Melanocyte of skin (primary cell): ENCODE measurements around the gene GRHPR. TPM values are rescaled to one million over a fixed set of nuclear protein-coding genes. Genes with fewer than 3 reads are reported as not detected.

ENCODE experiments used
- total RNA-seq, 2 donors: library from RNA; depleted of rRNA; stranded (reverse); fragments of >200 nt; gene quantifications; 2 replicates each; pipeline ENCODE4 v1.2.3, GENCODE V29; 2012

GRHPR gene
- total RNA-seq, result 100 to 1,000 TPM; 169 to 194 TPM

DNA sequence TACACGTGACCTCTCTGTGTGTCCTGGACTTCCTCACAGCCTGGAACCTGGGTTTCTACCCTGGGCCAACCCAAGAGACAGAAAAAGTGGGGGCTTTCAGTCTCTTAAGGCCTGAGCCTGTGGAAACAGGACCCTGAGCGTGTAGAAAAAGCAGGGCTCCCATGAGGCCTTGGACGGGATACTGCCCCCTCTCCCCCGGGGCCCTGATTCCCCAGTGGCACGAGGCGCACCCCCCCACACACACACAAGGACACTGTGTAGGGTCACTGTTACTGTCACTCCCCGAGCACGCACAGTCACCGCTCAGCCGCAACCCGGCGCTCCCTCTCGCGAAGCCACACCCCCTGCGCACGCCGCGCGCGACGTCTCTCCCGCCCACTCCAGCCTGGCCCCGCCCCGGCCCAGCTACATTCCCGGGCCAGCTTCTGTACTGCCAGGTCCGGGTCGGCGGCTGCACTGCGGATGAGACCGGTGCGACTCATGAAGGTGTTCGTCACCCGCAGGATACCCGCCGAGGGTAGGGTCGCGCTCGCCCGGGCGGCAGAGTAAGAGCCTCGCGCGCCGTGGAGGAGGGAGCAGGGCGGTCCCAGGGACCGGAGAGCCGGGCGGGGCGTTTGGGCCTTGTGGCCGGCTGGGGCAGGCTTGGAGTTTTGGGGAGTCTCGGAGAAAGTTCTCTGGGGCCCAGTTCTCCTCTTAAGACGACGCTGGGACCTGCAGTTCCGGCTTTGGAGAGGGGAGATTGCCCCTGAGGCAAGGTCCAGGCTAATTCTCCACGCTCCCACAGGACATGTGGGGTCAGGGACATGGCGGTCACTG is at the start of gene GRHPR:
Gene GRHPR, plus strand, starts transcription at position 408 of the 816 bp plus-strand sequence. Its CDS starts 55 bp downstream, at position 463.

DNA sequence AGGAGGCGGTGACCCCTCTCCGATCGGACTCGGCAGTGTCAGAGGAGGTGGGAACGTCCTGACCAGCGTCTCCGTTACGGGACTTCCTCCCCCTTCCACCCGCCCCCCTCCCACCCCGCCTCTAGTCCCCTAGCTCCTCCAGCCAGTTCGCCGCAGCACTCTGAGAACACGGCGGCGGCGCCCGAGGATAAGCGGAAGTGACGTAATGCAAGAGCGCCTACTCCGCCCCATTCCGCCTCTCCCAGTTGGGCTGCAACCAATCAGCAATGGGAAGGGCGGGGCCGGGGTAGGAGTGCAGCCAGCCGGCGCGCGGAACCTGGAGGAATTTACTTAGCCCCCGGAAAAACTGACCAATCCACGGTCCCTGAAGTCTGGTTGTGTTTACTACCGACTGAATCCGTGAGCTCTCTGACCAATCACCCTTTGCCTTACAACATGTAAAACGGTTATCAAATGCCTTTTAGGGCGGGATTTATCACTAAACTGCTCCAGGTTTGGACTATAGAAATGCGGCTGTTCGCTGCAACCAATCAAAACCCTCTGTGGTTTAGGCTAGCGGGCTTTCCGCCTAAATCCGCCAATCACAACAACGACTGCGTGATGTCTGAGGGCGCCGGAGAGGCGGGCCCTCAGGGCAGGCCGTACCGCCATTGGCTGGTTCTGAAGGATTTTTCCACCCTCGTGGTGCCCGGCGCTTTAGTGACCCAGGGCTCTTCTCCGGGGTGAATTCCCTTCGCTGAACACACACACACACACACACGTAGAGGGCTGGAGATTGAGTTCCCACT is 42.9 kb downstream of the GRHPR start, which contains the start of gene ZBTB5:
Gene ZBTB5, minus strand, starts transcription at position 202 of the 788 bp plus-strand sequence. CDS start 22,899 bp downstream, outside the sequence.

DNA sequence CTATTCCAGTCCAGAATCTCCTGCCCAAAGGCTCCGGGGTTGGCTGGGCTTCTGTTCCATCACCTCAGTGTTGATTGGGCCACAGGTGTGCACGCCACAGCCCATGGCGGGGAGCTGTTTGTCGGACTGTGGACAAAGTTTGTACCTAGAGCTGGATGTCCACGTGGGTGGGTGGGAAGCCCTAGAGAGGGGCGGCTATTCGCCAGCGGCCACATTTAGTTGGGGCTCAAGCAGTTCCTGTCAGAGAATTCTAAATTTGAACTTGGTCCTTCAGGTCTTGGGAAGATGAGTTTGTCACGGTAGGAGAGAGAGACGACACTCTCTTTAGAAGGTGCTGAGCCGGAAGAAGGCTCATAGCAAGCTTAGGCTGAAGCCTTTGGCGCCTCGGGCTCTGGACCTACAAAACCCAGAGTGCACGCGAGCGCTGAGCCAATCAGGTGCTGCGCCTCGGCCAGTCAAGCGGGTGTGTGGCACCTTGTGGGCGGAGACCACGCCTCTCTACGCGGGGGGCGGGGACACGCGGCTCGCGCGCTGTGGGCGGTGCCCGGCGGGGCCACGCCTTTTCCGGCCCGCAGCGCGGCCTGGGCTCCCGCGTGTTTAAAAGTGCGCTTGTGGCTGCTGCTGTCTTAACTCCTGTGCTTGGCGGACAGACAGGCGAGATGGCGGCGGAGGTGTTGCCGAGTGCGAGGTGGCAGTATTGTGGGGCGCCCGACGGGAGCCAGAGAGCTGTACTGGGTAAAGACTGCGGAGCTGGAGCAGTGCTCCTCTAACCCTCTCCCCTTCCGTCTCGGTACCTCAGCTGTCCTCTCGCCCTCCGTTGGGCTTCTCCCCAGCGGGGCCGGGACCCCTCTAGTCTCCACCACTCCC is 63.1 kb downstream of the GRHPR start, which contains the start of gene POLR1E:
Gene POLR1E, plus strand, starts transcription at position 560 of the 867 bp plus-strand sequence. Its CDS starts 100 bp downstream, at position 660.

Other genes with a start within 250 kb of the GRHPR start
- gene ZBTB5, start 42.8 kb downstream of the GRHPR start, total RNA-seq, result 1 to 10 TPM; 7.7 to 8.6 TPM
- 10 to 100 TPM; 13.8 to 30.3 TPM for gene POLR1E, start 63.3 kb downstream of the GRHPR start, total RNA-seq
- 10 to 100 TPM; 20.6 to 27.0 TPM for gene FBXO10, start 153.7 kb downstream of the GRHPR start, total RNA-seq
- 100 to 1,000 TPM in 1 of 2 donors, 10 to 100 TPM in 1; 68.5 to 162 TPM for gene TOMM5, start 169.9 kb downstream of the GRHPR start, total RNA-seq
- not detected for gene FRMPD1, start 228.3 kb downstream of the GRHPR start, total RNA-seq